K562 (cell line): Measurements from ENCODE around the gene SPINT3. TPM values are rescaled to one million over a fixed set of nuclear protein-coding genes. Genes with fewer than 3 reads are reported as not detected.

Experiments used
- ATAC-seq: fragments of 200-7000 bp; cut with Tn5 transposase; 3 replicates; pipeline ENCODE4 v1.9.1; 2020; ENCODE audit warnings: moderate library complexity
- BruUV-seq: library from RNA; stranded (reverse); fragments of 400-500 nt; replicated peaks from 2 replicates; lab custom pipeline; 2021; lab: Mats Ljungman, UMichigan
- CTCF ChIA-PET: fragments of 300-600 bp; formaldehyde crosslinking; extraction: SDS; loops from one replicate; lab custom pipeline; 2021; ENCODE audit warnings: low intra/inter-chr PET ratio; lab: Yijun Ruan, JAX
- POLR2A ChIA-PET: fragments of 300-600, 350-650 bp; sonication (Branson Sonifier 250); formaldehyde crosslinking; extraction: SDS; loops from one replicate; lab custom pipeline; 2021; ENCODE audit warnings: antibody characterized with exemption, inconsistent platforms; lab: Yijun Ruan, JAX
- DNase-seq, 4 experiments: peaks; one replicate each; pipeline versions ENCODE4 v3.0.0 to v3.0.0-alpha.2; 2011 to 2018; ENCODE audit warnings: low spot score in 3 of 4, mixed read lengths in 3 of 4; ENCODE audit errors: extremely low read depth in 1 of 4
- FAIRE-seq: peaks from 2 replicates; lab custom pipeline; 2011; peaks lifted over from hg19 to GRCh38; lab: Jason Lieb, UNC
- H2AFZ ChIP-seq: 2 replicates; pipeline ENCODE4 v1.6.0; 2011; ENCODE audit warnings: low read depth, low read length, control low read depth, inconsistent platforms
- H3K27ac ChIP-seq: fragments of 200-600 bp; 3 replicates; pipeline ENCODE4 v1.8.0; 2011; ENCODE audit warnings: low read depth, mild to moderate bottlenecking, control low read depth, inconsistent platforms, low read length, moderate library complexity, mixed read lengths; ENCODE audit errors: extremely low read depth
- H3K27me3 ChIP-seq, 2 experiments: fragments of 300-600 bp in 1 of 2; 2 replicates in 1 of 2; 3 replicates in 1 of 2; pipeline versions ENCODE4 v1.6.0 to v1.8.0; 2011; ENCODE audit warnings: inconsistent platforms in 2 of 2, low read length in 2 of 2, mild to moderate bottlenecking in 1 of 2, mixed read lengths in 1 of 2, moderate library complexity in 1 of 2; ENCODE audit not compliant: control insufficient read depth in 2 of 2, insufficient read depth in 2 of 2
- H3K36me3 ChIP-seq: fragments of 300-600 bp; 3 replicates; pipeline ENCODE4 v1.8.0; 2011; ENCODE audit warnings: mild to moderate bottlenecking, low read length, inconsistent platforms; ENCODE audit not compliant: control insufficient read depth, insufficient read depth
- H3K4me1 ChIP-seq, 2 experiments: fragments of 200-600 bp in 1 of 2; replicated peaks in 1 of 2; 2 replicates in 1 of 2; 3 replicates in 1 of 2; pipeline versions ENCODE4 v1.5.1 to v1.8.0; 2011; ENCODE audit warnings: inconsistent platforms in 2 of 2, low read length in 2 of 2, mild to moderate bottlenecking in 1 of 2, mixed read lengths in 1 of 2, moderate library complexity in 1 of 2; ENCODE audit not compliant: control insufficient read depth in 2 of 2, insufficient read depth in 2 of 2
- H3K4me2 ChIP-seq: 2 replicates; pipeline ENCODE4 v1.6.1; 2011; ENCODE audit warnings: low read length, control low read depth, inconsistent platforms, mixed read lengths; ENCODE audit not compliant: insufficient read depth
- H3K4me3 ChIP-seq: fragments of 200-600 bp; sonication (generic), shearing (Covaris generic); 2 replicates; pipeline ENCODE4 v1.5.1; 2016; ENCODE audit warnings: control low read depth, inconsistent platforms
- H3K79me2 ChIP-seq: fragments of 200-600 bp; 3 replicates; pipeline ENCODE4 v1.8.0; 2011; ENCODE audit warnings: low read length, inconsistent platforms; ENCODE audit not compliant: control insufficient read depth, insufficient read depth
- H3K9ac ChIP-seq, 2 experiments: 2 replicates each; pipeline versions ENCODE4 v1.6.0 to v1.6.1; 2011; ENCODE audit warnings: low read depth in 2 of 2, low read length in 2 of 2, control low read depth in 1 of 2, inconsistent platforms in 1 of 2, mild to moderate bottlenecking in 1 of 2, mixed read lengths in 1 of 2; ENCODE audit not compliant: insufficient read depth in 1 of 2
- H3K9me1 ChIP-seq: one replicate; pipeline ENCODE4 v1.6.0; 2011; ENCODE audit warnings: inconsistent platforms, mild to moderate bottlenecking, low read length, moderate library complexity; ENCODE audit not compliant: control insufficient read depth, insufficient read depth
- H3K9me3 ChIP-seq: replicated peaks from 2 replicates; pipeline ENCODE4 v1.5.1; 2011; ENCODE audit warnings: low read depth, low read length, inconsistent platforms; ENCODE audit not compliant: control insufficient read depth, insufficient read depth
- H4K20me1 ChIP-seq: replicated peaks from 2 replicates; pipeline ENCODE4 v1.6.1; 2011; ENCODE audit warnings: low read length, inconsistent platforms, mixed read lengths; ENCODE audit not compliant: control insufficient read depth, insufficient read depth
- ARID1B ChIP-seq: fragments of 450-650 bp; IDR thresholded peaks from 2 replicates; pipeline ENCODE4 v1.6.1; 2016; ENCODE audit warnings: antibody characterized with exemption, mild to moderate bottlenecking, inconsistent platforms
- ATF3 ChIP-seq, 2 experiments: fragments of 450-650 bp in 1 of 2; sonication (generic) in 1 of 2; formaldehyde crosslinking in 1 of 2; IDR thresholded peaks in 1 of 2; conservative IDR thresholded peaks in 1 of 2; 2 replicates each; pipeline versions ENCODE4 v1.6.1 to v1.8.1; 2016 to 2023; ENCODE audit warnings: mild to moderate bottlenecking in 2 of 2, moderate library complexity in 2 of 2, inconsistent platforms in 1 of 2, missing genetic modification reagents in 1 of 2
- DDX20 ChIP-seq: fragments of 450-650 bp; IDR thresholded peaks from 2 replicates; pipeline ENCODE4 v1.6.1; 2016; ENCODE audit warnings: missing genetic modification characterization, low read depth, mild to moderate bottlenecking, missing compliant biosample characterization, moderate library complexity
- HDAC8 ChIP-seq: fragments of 450-650 bp; IDR thresholded peaks from 2 replicates; pipeline ENCODE4 v1.6.1; 2016; ENCODE audit warnings: mild to moderate bottlenecking, missing genetic modification characterization, moderate library complexity, missing compliant biosample characterization
- NR2C1 ChIP-seq, 2 experiments: fragments of 450-650 bp; IDR thresholded peaks; 2 replicates each; pipeline ENCODE4 v1.6.1; 2017; ENCODE audit warnings: mild to moderate bottlenecking in 2 of 2, antibody characterized with exemption in 1 of 2, inconsistent platforms in 1 of 2, missing compliant biosample characterization in 1 of 2, missing genetic modification characterization in 1 of 2
- PML ChIP-seq: IDR thresholded peaks from 2 replicates; pipeline ENCODE4 v1.6.1; 2012; ENCODE audit warnings: low read length, inconsistent platforms
- RBM39 ChIP-seq: fragments of 200-400 bp; formaldehyde crosslinking; optimal IDR thresholded peaks from 2 replicates; pipeline ENCODE3; 2018; ENCODE audit warnings: low read depth, low read length
- SOX6 ChIP-seq: fragments of 450-650 bp; IDR thresholded peaks from 2 replicates; pipeline ENCODE4 v1.6.1; 2014; ENCODE audit warnings: mild to moderate bottlenecking
- TOE1 ChIP-seq, 2 experiments: fragments of 450-650 bp in 1 of 2; sonication (generic) in 1 of 2; formaldehyde crosslinking in 1 of 2; IDR thresholded peaks; 2 replicates each; pipeline versions ENCODE4 v1.7.1 to v1.8.0; 2016 to 2022; ENCODE audit warnings: borderline replicate concordance in 2 of 2, mild to moderate bottlenecking in 2 of 2, antibody characterized with exemption in 1 of 2, inconsistent platforms in 1 of 2, low read depth in 1 of 2, missing genetic modification reagents in 1 of 2, moderate library complexity in 1 of 2
- ZBTB8A ChIP-seq: fragments of 450-650 bp; IDR thresholded peaks from 2 replicates; pipeline ENCODE4 v1.6.1; 2018; ENCODE audit warnings: mild to moderate bottlenecking, moderate library complexity; ENCODE audit not compliant: partially characterized antibody
- ZNF41 ChIP-seq: fragments of 250-450 bp; sonication (Bioruptor Pico); conservative IDR thresholded peaks from 2 replicates; pipeline ENCODE4 v1.4.0; 2020; ENCODE audit warnings: mild to moderate bottlenecking
- ZNF512 ChIP-seq: IDR thresholded peaks from 2 replicates; pipeline ENCODE4 v1.6.1; 2016; ENCODE audit warnings: missing genetic modification characterization, missing compliant biosample characterization
- ZNF589 ChIP-seq: fragments of 200-800 bp; sonication (Bioruptor generic); IDR thresholded peaks from 2 replicates; pipeline ENCODE4 v1.6.1; 2016; ENCODE audit warnings: low read depth, missing genetic modification characterization, missing compliant biosample characterization
- ZSCAN29 ChIP-seq: fragments of 450-650 bp; IDR thresholded peaks from 2 replicates; pipeline ENCODE4 v1.6.1; 2017
- ZSCAN32 ChIP-seq: fragments of 450-650 bp; formaldehyde crosslinking; IDR thresholded peaks from 2 replicates; pipeline ENCODE4 v1.4.0; 2020; ENCODE audit warnings: mild to moderate bottlenecking, moderate library complexity
- WGBS: fragments of 100-300 bp; shearing (Covaris generic); methylation state at CpG from one replicate; pipeline ENCODE4 v1.1.6; 2016; ENCODE audit warnings: low coverage, mixed read lengths; ENCODE audit not compliant: insufficient coverage; ENCODE audit errors: missing lambda C conversion rate; 5-methylcytosine and 5-hydroxymethylcytosine counted together
- in situ Hi-C: fragments of 300-500 bp; cut with MboI; formaldehyde crosslinking; loops from 4 replicates; pipeline ENCODE4 v1.15.0; 2018; ENCODE audit warnings: inconsistent platforms, mixed read lengths
- intact Hi-C: fragments of 100-400 bp; cut with micrococcal nuclease; formaldehyde crosslinking; loops from 2 replicates; pipeline ENCODE4 v1.14.2; 2022
- polyA plus RNA-seq, 8 experiments: library from polyadenylated mRNA; depleted of rRNA in 4 of 8; stranded (reverse) in 5 of 8; unstranded in 3 of 8; fragments of >200 nt; fragmentation: Nextera tagmentation in 2 of 8; fragmentation: Illumina TruSeq in 1 of 8; extraction: Ambion mirVana in 2 of 8; extraction: Trizol in 1 of 8; gene quantifications; 2 replicates each; pipeline versions ENCODE4 v1.2.1 to v1.2.3, GENCODE V29; 2011 to 2014; ENCODE audit warnings: inconsistent platforms in 1 of 8, missing spikeins in 1 of 8
- total RNA-seq, 7 experiments: library from RNA; depleted of rRNA in 6 of 7; stranded (reverse); fragments of >200 nt in 6 of 7; fragmentation: Illumina TruSeq in 2 of 7; extraction: Trizol in 2 of 7; gene quantifications; 2 replicates each; pipeline versions ENCODE4 v1.2.1 to v1.2.3, GENCODE V29; 2011 to 2021; ENCODE audit warnings: low replicate concordance in 1 of 7
- TF ChIP-seq, protein P1 (sequence below): fragments of 250-450 bp; sonication (Bioruptor Pico); IDR thresholded peaks from 2 replicates; pipeline ENCODE4 v1.9.0; 2021; ENCODE audit warnings: mild to moderate bottlenecking, inconsistent platforms

SPINT3 gene
- total and polyA plus RNA-seq, 9 of the 15 experiments (the other 6 are each of a cell fraction or from before 2014, with no cell fraction given), result not detected

DNA sequence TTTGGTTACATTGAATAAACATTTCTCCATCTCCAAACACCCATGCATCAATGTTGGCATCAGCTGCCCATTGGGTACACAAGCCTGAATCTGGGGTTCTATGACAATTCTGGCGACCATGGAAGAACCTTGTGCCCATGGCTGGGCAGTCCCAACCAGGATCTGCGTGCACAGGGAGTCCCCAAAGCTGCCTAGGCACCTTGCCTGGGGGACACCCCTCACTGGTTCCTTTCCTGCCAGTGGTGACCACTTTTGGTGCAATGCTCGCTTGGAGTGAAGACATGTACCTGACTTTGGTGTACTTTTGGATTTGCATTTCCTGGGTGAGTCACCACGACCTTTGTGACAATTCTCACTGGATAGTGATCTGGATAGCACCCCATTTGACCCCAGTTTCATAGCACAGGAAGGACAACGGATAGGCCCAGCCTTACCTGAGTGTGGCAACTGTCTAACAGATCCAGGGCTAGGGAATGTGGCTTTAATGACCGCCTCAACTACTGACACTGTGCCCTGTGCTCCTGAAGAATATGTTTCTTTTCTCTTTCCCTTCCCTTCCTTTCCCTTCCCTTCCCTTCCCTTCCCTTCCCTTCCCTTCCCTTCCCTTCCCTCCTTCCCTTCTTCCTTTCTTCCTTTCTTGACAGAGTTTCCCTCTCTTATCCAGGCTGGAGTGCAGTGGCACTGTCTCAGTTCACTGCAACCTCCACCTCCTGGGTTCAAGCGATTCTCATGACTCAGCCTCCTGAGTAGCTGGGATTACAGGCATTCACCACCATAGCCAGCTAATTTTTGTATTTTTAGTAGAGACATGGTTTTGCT lies 7.1 kb downstream of the SPINT3 start:
- Histone ChIP-seq H3K36me3 (no peaks in the 10 kb centered on the region), H3K27ac (no peak overlapping the region; the same call in 2 of the 3 replicates), H3K4me1 (peaks cover 0 to 7% of the 10 kb centered on the region in 2 experiments; a peak in 3 of 5 replicates), H3K9me1 (no peaks in the 10 kb centered on the region), H3K27me3 (peaks cover 0 to 3% of the 10 kb centered on the region in 2 experiments; a peak in 1 of 5 replicates), H3K79me2 (no peaks in the 10 kb centered on the region), H3K9me3 (no peaks in the 10 kb centered on the region), H3K4me3 (no peak overlapping the region), H2AFZ (no peak overlapping the region), H3K4me2 (0 out of 2 replicates have a peak overlapping the region, but pooled peaks have one; percentile 8), H4K20me1 (no peaks in the 10 kb centered on the region), H3K9ac (no peak overlapping the region)
- in situ Hi-C loops (no loop called here), intact Hi-C loops (no loop called here)
- ATAC-seq (peak; percentile 49), FAIRE-seq (no peak), DNase-seq (no peak)
- CTCF ChIA-PET, result no interaction called here
- WGBS, result 1% methylated on average over 7 of the region's 7 CpGs
- no TSS peak for BruUV-seq
- POLR2A ChIA-PET, result no interaction called here
- TF ChIP-seq NR2C1 (IDR thresholded peaks at IDR 0.05), result no peak
- peak; percentile 56 for TF ChIP-seq NR2C1 (tag; IDR thresholded peaks at IDR 0.05)
- TF ChIP-seq DDX20 (tag), result no peak
- no peak for TF ChIP-seq HDAC8 (tag)
- no peak for TF ChIP-seq ZSCAN29
- no peak for TF ChIP-seq RBM39
- no peak for TF ChIP-seq ZSCAN32 (CRISPR knock-in tag)
- no peak for TF ChIP-seq ZNF589 (CRISPR knock-in tag)
- TF ChIP-seq ZNF41 (CRISPR knock-in tag), result no peak
- TF ChIP-seq ZNF512, result 0 out of 2 replicates have a peak, but pooled peaks have one; percentile 23
- no peak for TF ChIP-seq TOE1 (IDR thresholded peaks at IDR 0.05; ENCODE audit: borderline replicate concordance)
- TF ChIP-seq TOE1 (CRISPR knock-in tag; IDR thresholded peaks at IDR 0.05; ENCODE audit: borderline replicate concordance, low read depth), result no peak
- TF ChIP-seq ATF3 (IDR thresholded peaks at IDR 0.05), result peak; percentile 32; the same call in 1 of the 2 replicates
- TF ChIP-seq ATF3 (CRISPR knock-in tag; conservative IDR thresholded peaks at IDR 0.05), result no peak
- TF ChIP-seq, protein P1, sequence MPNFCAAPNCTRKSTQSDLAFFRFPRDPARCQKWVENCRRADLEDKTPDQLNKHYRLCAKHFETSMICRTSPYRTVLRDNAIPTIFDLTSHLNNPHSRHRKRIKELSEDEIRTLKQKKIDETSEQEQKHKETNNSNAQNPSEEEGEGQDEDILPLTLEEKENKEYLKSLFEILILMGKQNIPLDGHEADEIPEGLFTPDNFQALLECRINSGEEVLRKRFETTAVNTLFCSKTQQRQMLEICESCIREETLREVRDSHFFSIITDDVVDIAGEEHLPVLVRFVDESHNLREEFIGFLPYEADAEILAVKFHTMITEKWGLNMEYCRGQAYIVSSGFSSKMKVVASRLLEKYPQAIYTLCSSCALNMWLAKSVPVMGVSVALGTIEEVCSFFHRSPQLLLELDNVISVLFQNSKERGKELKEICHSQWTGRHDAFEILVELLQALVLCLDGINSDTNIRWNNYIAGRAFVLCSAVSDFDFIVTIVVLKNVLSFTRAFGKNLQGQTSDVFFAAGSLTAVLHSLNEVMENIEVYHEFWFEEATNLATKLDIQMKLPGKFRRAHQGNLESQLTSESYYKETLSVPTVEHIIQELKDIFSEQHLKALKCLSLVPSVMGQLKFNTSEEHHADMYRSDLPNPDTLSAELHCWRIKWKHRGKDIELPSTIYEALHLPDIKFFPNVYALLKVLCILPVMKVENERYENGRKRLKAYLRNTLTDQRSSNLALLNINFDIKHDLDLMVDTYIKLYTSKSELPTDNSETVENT (CRISPR knock-in tag), result no peak
- no peak for TF ChIP-seq SOX6
- TF ChIP-seq PML, result no peak
- no peak for TF ChIP-seq ZBTB8A
- 0 out of 2 replicates have a peak, but pooled peaks have one; percentile 14 for TF ChIP-seq ARID1B
